ENCODE data around the gene TMC3. TPM values are rescaled to one million over a fixed set of nuclear protein-coding genes. Genes with fewer than 3 reads are reported as not detected.

TMC3 gene
- total RNA-seq, 2 experiments from 2014 or later = not detected

GRCh38 chr15:81323559-81323943 is 50.5 kb downstream of the TMC3 start:
- peaks cover 26% of the 10 kb centered on the region for H3K4me1 Mint-ChIP-seq
- no peak for DNase-seq
- POLR2A ChIA-PET = interaction anchor here (1.0 to 2.9 kb wide), 6 partner anchors 14 to 335 kb away, joined by 4 to 10 read pairs (median 6); no protein-coding TSS in a partner anchor

GRCh38 chr15:81322676-81323253 is 51.2 kb downstream of the TMC3 start:
- H3K27me3 Mint-ChIP-seq = no peaks in the 10 kb centered on the region
- H3K9me3 Mint-ChIP-seq = no peaks in the 10 kb centered on the region
- peaks cover 26% of the 10 kb centered on the region for H3K4me1 Mint-ChIP-seq
- POLR2A ChIA-PET = interaction anchor here (1.0 to 2.9 kb wide), 3 partner anchors 11 to 30 kb away, joined by 3 to 10 read pairs (median 7); no protein-coding TSS in a partner anchor
- CTCF ChIA-PET = interaction anchor here (1.1 to 2.1 kb wide), 2 partner anchors 20 to 167 kb away, joined by 3 to 8 read pairs; no protein-coding TSS in a partner anchor
- no peak for DNase-seq
- H3K36me3 Mint-ChIP-seq (ENCODE audit: low read depth) = peaks cover 18% of the 10 kb centered on the region
- no peak overlapping the region for H3K27ac Mint-ChIP-seq
- peak overlapping the region; percentile 19 for H3K4me3 Mint-ChIP-seq

More at GRCh38 chr15:81323559-81323943, 50.5 kb downstream of the TMC3 start:
- CTCF ChIA-PET = interaction anchor here (0.8 to 2.1 kb wide), 9 partner anchors 16 to 168 kb away, joined by 3 to 14 read pairs (median 4); no protein-coding TSS in a partner anchor
- no peaks in the 10 kb centered on the region for H3K9me3 Mint-ChIP-seq
- H3K4me3 Mint-ChIP-seq = peak overlapping the region; percentile 85
- no peaks in the 10 kb centered on the region for H3K27me3 Mint-ChIP-seq
- H3K27ac Mint-ChIP-seq = peak overlapping the region; percentile 57
- H3K36me3 Mint-ChIP-seq (ENCODE audit: low read depth) = peaks cover 12% of the 10 kb centered on the region

DNA sequence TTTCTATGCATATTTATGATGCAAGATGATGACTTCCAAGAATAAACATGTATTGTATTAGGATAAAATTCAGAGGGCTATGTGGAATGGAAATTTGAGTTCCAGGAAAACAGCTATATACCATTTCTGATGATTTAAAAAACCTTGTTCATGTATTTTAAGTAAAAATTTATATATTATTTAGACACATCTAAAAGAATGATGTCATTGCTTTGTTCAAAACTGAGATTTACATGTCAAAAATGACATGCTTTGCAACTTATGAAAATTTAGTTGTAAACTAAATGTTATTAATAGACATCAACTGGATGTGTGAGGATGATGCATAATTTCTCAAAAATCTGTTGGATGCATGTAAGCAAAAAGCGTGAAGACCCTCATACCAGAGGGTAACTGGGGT is 52.3 kb downstream of the TMC3 start:
- peaks cover 26% of the 10 kb centered on the region for H3K4me1 Mint-ChIP-seq
- no peak for DNase-seq
- no peak overlapping the region for H3K27ac Mint-ChIP-seq
- peaks cover 23% of the 10 kb centered on the region for H3K36me3 Mint-ChIP-seq (ENCODE audit: low read depth)
- ChIA-PET CTCF (no interaction called here), POLR2A (interaction anchor here (1.0 to 1.3 kb wide), 2 partner anchors 10 to 13 kb away, joined by 3 to 4 read pairs; no protein-coding TSS in a partner anchor)
- H3K9me3 Mint-ChIP-seq = no peaks in the 10 kb centered on the region
- no peak overlapping the region for H3K4me3 Mint-ChIP-seq
- no peaks in the 10 kb centered on the region for H3K27me3 Mint-ChIP-seq

DNA sequence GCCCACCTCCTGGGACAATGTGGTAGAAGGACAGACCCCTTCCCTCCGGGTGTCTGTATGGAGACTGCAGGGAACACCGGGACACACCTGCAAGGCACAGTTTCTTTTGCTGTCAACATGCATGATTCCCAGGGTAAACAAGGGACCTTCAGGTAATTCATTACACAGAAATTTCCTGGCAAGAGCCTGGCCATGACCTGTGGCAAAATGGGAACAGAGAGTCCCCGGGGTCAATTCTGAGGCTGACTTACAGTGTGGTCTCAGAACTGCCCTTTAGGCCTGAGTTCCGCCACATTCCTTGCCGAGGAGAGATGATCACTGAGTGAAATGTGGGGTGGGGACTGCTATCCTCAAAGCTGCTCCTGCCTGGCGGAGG is 56.4 kb downstream of the TMC3 start:
- Mint-ChIP-seq H3K4me1 (peaks cover 22% of the 10 kb centered on the region), H3K27ac (no peak overlapping the region), H3K4me3 (no peak overlapping the region), H3K9me3 (no peaks in the 10 kb centered on the region), H3K36me3 (ENCODE audit: low read depth) (peaks cover 39% of the 10 kb centered on the region), H3K27me3 (no peaks in the 10 kb centered on the region)
- POLR2A ChIA-PET = no interaction called here
- no peak for DNase-seq
- CTCF ChIA-PET = no interaction called here

DNA sequence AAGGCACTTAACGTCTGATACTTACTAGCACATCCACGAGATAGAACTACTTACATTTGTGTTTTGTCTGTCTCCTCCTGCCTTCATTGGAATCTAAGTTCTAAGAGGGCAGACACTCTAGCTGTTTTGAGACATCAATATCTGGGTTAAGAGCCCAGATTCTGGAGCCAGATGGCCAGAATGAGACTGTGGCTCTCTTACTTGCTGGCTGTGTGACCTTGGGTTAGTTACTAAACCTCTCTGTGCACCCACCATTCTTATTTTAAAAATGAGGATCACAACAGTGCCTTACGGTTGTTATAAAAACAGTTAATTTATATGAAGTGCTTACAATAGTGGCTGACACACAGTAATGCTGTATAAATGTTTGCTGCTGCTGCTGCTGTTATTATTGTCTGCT is 57.7 kb downstream of the TMC3 start:
- CTCF ChIA-PET = no interaction called here
- POLR2A ChIA-PET = interaction anchor here (1.0 kb wide), 1 partner anchor 20 kb away, joined by 3 read pairs; no protein-coding TSS in a partner anchor
- peaks cover 51% of the 10 kb centered on the region for H3K36me3 Mint-ChIP-seq (ENCODE audit: low read depth)
- no peaks in the 10 kb centered on the region for H3K27me3 Mint-ChIP-seq
- H3K27ac Mint-ChIP-seq = peak overlapping the region; percentile 0
- no peaks in the 10 kb centered on the region for H3K9me3 Mint-ChIP-seq
- H3K4me1 Mint-ChIP-seq = peaks cover 14% of the 10 kb centered on the region
- no peak overlapping the region for H3K4me3 Mint-ChIP-seq
- no peak for DNase-seq

DNA sequence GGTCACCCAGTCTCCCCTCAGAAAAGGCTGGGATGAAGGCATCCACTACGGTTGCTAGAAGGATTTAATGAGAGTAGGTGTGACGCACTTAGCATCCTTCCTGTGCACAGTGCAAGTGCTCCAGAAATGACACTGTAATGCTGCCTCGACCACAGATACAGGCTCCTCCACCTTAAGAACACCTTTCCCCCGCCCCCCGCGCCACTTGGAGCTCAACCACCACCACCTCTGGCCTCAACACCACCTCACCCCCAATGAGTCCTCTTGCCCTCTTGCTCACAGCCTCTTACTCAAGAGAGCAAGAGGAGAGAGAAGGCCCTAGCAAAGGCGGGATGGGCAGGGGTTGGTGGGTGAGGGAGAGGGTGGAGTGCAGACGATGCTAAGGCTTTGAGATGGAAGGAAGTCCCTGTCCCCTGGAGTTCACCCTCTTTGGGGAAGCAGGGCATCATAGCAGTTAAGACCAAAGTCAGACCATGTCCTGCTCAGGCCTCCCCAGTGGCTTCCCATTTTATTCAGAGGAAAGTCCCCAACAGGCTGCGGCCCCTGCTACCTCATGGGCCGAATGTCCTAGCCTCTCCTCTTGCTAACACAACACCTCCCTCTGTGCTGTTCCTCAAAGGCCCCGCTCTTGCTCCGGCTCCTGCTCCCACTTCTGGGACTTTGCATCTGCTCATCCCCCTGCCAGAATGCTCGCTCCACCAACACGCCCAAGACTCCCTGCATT is 58.4 kb downstream of the TMC3 start:
- Mint-ChIP-seq H3K27ac (peak overlapping the region; percentile 0), H3K36me3 (ENCODE audit: low read depth) (peaks cover 58% of the 10 kb centered on the region), H3K4me1 (peaks cover 16% of the 10 kb centered on the region), H3K4me3 (no peak overlapping the region), H3K27me3 (no peaks in the 10 kb centered on the region), H3K9me3 (no peaks in the 10 kb centered on the region)
- CTCF ChIA-PET = no interaction called here
- no peak for DNase-seq
- POLR2A ChIA-PET = interaction anchor here (1.0 kb wide), 1 partner anchor 19 kb away, joined by 3 read pairs; no protein-coding TSS in a partner anchor

DNA sequence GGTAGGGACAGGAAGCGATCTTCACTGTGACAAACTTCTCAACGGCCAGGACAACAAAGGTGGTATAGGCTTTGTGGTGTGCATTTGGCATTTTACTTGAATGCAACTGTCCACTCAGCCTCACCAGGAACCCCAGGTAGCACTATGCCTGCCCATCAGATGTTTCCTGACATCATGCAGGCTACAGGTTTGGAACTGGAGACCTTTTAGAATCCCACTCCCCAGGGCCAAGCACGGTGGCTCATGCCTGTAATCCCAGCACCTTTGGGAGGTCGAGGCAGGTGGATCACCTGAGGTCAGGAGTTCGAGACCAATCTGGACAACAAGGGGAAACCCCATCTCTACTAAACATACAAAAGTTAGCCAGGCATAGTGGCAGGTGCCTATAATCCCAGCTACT is 59.6 kb downstream of the TMC3 start:
- no peak overlapping the region for H3K27ac Mint-ChIP-seq
- H3K27me3 Mint-ChIP-seq = no peaks in the 10 kb centered on the region
- DNase-seq = no peak
- ChIA-PET POLR2A (no interaction called here), CTCF (interaction anchor here (1.2 kb wide), 1 partner anchor 39 kb away, joined by 3 read pairs; no protein-coding TSS in a partner anchor)
- H3K9me3 Mint-ChIP-seq = no peaks in the 10 kb centered on the region
- peaks cover 64% of the 10 kb centered on the region for H3K36me3 Mint-ChIP-seq (ENCODE audit: low read depth)
- peaks cover 17% of the 10 kb centered on the region for H3K4me1 Mint-ChIP-seq
- no peak overlapping the region for H3K4me3 Mint-ChIP-seq

DNA sequence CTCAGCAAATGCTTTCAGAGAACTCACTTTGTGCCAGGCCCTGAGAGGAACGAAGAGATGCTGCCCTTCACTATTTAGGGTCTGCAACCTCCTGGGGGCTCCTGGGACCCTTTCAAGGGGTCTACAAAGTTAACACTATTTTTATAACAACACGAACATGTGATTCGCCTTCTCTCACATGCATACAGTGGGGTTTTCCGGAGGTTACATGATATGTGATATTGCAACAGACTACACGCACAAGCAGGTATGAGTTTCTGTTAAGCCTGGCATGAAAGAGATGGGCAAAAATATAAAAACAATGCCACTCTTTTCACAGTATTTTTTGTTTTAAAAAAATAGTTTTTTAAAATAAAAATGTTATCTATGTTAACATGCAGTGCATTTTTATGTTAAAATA is 60.3 kb downstream of the TMC3 start:
- Mint-ChIP-seq H3K9me3 (no peaks in the 10 kb centered on the region), H3K4me1 (peaks cover 20% of the 10 kb centered on the region), H3K36me3 (ENCODE audit: low read depth) (peaks cover 66% of the 10 kb centered on the region), H3K27me3 (no peaks in the 10 kb centered on the region), H3K4me3 (no peak overlapping the region), H3K27ac (no peak overlapping the region)
- CTCF ChIA-PET = interaction anchor here (1.2 kb wide), 1 partner anchor 38 kb away, joined by 3 read pairs; no protein-coding TSS in a partner anchor
- POLR2A ChIA-PET = interaction anchor here (1.7 kb wide), 1 partner anchor 12 kb away, joined by 5 read pairs; no protein-coding TSS in a partner anchor
- no peak for DNase-seq

- no peaks in the 10 kb centered on the region for H3K27me3 Mint-ChIP-seq
- CTCF ChIA-PET = no interaction called here
- POLR2A ChIA-PET = interaction anchor here (1.7 kb wide), 1 partner anchor 11 kb away, joined by 5 read pairs; no protein-coding TSS in a partner anchor
- H3K4me1 Mint-ChIP-seq = peaks cover 20% of the 10 kb centered on the region
- DNase-seq = no peak
- H3K27ac Mint-ChIP-seq = no peak overlapping the region
- no peaks in the 10 kb centered on the region for H3K9me3 Mint-ChIP-seq
- peaks cover 66% of the 10 kb centered on the region for H3K36me3 Mint-ChIP-seq (ENCODE audit: low read depth)
- H3K4me3 Mint-ChIP-seq = no peak overlapping the region
Measured at GRCh38 chr15:81312790-81313543, 61.0 kb downstream of the TMC3 start.

GRCh38 chr15:81311752-81312464 is 62.1 kb downstream of the TMC3 start:
- ChIA-PET POLR2A (interaction anchor here (1.0 to 5.5 kb wide), 4 partner anchors 9 to 20 kb away, joined by 3 to 35 read pairs (median 4); no protein-coding TSS in a partner anchor), CTCF (no interaction called here)
- H3K9me3 Mint-ChIP-seq = no peaks in the 10 kb centered on the region
- peak overlapping the region; percentile 11 for H3K27ac Mint-ChIP-seq
- DNase-seq = no peak
- H3K4me1 Mint-ChIP-seq = peaks cover 20% of the 10 kb centered on the region
- no peaks in the 10 kb centered on the region for H3K27me3 Mint-ChIP-seq
- no peak overlapping the region for H3K4me3 Mint-ChIP-seq
- peaks cover 72% of the 10 kb centered on the region for H3K36me3 Mint-ChIP-seq (ENCODE audit: low read depth)

GRCh38 chr15:81310480-81310879 is 63.5 kb downstream of the TMC3 start:
- DNase-seq = no peak
- Mint-ChIP-seq H3K27ac (no peak overlapping the region), H3K27me3 (no peaks in the 10 kb centered on the region), H3K9me3 (no peaks in the 10 kb centered on the region), H3K4me1 (peaks cover 26% of the 10 kb centered on the region), H3K4me3 (no peak overlapping the region), H3K36me3 (ENCODE audit: low read depth) (peaks cover 79% of the 10 kb centered on the region)
- ChIA-PET POLR2A (interaction anchor here (1.5 to 5.5 kb wide), 3 partner anchors 9 to 15 kb away, joined by 3 to 35 read pairs (median 31); no protein-coding TSS in a partner anchor), CTCF (interaction anchor here (0.7 kb wide), 1 partner anchor 9 kb away, joined by 3 read pairs; no protein-coding TSS in a partner anchor)
